HG02938 (cell line): ENCODE results near the gene NFS1.

ENCODE experiments used
- ATAC-seq: cut with Tn5 transposase; IDR thresholded peaks from one replicate; pipeline ENCODE4 v1.9.1; 2021; ENCODE audit warnings: mild to moderate bottlenecking, moderate library complexity; ENCODE audit not compliant: unreplicated experiment

Gene NFS1

DNA sequence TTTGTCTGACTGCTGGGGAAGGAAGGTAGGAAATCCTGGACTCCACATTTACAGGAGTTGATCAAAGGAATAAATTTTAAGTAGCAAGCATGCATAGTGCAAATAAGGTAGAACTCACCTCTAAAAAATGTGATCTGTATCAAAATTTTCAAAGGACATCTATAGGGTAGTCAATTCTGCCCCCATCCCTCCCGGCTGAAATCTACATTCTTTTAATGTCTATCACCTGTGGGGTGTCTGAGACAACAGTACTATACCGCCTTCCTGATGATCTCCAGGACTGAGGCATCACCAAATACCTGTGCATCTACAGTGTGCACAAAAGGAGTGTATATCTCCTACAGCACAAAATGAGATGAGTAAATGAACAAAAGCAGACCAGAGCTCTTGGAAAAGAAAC is 54.3 kb downstream of the NFS1 start:
- ATAC-seq: no peak

DNA sequence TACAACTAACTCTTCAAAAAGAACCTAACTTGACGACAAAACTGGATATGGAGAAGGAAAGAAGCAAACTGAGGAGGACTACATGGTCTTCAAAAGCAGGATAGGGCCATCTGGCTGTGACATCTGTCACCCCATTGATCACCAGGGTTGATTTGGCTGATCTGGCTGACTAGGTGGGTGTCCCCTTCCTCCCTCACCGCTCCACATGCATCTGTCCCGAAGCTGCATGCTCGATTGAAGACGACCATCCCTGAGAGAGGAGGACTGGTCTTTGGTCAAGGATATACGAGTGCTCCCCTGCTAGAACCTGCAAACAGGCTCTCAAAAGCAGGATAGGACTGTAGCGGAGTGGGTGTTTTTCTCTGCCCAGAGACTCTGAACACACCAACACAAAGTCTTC is 56.1 kb downstream of the NFS1 start:
- ATAC-seq: no peak

DNA sequence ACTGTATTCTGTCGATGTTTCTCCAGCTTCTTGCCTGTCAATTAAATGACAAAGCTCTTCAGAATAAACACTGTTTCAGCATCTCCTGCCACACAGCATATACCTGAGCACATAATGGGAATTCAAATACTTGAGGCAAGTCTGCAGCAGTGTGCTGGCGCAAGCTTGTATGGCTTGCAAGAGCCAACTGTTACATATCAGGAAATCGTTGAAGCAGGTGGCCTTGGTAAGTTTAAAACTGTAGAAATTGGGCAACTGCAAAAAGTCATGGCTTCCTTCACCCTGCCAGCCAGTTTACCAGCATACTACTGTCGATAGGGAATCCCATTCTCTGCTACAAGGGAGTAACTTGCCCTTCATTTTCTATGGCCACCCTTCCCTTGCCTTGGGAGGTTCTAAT is 57.4 kb downstream of the NFS1 start:
- ATAC-seq: no peak

DNA sequence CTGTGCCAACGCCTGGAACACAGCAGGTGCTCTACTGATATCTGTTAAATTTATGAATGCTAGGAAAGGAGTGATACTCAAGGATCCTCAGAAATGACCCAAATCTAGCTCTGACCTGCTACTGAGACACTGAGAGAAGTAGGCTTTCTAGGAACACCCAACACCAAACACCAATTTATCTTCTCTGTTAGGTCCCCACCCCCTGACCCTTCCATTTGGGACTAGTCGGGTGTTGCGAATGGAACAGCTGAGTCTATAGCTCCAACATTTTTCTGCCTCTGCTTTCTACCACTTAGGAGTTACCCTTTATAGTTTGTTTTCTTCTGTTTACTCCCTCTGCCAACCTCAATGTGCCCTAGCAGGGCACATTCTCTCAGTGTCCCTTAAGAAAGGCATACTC is 58.4 kb downstream of the NFS1 start:
- ATAC-seq: no peak

DNA sequence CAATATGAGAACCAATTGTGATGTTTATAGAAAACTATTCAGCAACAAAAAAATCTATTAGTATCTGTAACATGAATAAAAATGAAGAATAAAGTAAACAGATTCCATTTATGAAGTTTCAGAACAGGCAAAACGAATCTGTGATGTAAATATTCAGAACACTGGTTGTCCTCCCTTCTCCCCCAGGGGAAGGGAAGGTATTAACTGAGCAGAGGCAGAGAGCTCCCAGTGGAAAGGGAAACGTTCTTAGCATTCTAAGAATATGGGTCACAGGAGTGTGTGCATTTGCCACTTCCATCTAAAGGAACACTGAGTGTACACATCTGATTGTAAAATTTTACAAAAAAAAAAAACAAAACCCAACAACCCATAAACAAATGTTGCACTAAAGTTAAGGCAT is 60.4 kb downstream of the NFS1 start:
- no peak for ATAC-seq

DNA sequence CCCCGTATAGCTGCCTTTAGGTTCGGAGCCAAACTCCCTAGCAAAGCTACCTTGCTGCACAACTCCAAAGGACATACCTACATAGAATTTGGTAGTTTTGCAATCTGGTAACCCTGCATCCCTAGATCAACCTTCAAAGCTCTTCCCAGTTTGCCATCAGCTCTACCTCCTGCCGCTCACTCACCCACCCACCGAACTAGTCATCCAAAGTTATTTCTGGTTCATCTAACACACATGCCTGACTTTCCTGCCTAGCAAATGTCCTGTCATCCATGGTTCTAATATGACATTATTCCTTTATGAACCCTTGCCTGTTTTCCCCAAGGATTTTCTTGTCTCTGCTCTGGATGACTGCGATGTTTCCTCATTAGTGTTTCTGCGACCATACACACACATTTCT is 61.9 kb downstream of the NFS1 start:
- no peak for ATAC-seq

DNA sequence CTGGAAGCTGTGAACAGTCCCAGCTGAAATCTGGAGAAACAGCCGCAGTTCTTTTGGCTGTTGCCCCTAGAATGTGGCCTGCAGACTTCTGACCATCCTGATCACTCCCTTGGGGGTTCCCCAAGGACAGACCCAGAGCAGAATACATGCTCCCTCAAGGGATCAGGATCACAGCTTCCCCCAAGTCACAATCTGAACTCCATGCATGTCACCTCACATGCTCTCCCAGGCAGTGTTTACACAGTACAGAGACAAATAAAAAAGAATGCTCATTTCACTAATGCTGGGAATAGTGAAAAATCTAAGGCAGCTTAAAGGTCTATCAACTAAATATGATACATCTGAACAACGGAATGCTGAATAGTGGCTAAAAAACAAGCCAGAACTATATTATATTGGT is 63.1 kb downstream of the NFS1 start:
- ATAC-seq: no peak

DNA sequence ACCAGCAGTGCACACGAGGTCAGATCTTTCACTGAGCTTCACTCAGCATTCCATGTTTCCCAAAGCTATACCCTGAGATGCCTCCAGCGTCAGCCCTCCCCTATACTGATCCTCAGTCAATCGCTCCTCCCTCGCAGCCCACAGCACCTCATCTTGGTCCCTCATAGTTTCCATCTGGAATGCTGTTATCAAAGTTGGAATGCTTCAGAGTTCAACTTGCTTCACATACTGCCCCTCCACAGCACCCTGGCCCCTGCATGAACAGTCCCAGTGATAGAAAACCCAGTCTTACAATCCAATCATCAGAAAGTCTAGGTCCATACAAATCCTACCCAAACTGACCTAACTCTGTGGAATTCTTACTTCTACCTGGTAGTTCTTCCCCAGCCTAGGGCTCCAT is 63.5 kb downstream of the NFS1 start:
- ATAC-seq: no peak

DNA sequence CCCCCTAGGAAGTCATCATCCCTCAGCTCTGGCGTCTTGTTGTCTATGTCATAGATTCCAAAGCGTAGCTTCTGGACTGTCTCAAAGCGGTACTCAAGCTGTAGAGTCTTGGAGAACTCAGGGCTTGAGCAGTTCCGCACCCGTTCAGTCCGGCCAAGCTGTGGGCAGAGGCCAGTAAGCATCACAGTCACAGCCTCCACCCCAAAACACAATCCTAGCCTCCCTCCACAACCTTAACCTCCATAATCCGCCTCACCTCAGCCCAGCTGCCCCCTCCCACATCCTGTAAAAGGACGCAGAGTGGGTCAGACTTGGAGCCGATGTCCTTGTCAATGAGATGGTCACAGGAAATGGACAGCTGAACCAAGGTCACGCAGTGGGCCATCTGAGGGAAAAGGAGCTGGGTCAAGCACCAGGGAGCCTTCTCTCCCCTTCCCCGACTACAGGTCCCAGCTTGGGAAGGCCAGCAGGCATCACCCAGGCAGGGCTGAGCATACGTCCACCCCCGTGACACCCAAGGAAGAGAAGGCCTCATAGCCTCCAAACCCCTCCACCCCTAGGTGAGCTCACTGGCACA is 66.5 kb downstream of the NFS1 start:
- ATAC-seq: no peak

DNA sequence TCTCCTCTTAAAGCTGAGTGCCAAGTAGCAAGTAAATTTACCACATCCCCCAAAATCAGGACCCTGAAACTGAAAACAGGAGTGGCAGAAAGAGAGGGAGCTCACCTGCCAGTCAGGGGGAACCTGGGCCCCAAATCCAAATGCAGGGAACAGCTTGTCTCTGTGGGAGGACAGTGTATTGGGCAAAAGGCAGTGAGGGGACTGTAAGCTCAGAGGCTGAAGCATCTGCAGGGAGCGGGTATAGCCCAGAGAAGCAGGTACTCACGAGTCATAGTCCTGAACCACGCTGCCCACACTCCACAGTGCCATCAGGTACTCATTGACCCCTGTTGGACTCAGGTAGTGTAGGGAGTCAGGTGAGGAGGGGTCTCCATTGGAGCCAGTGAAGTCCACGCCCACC is 68.5 kb downstream of the NFS1 start:
- no peak for ATAC-seq

DNA sequence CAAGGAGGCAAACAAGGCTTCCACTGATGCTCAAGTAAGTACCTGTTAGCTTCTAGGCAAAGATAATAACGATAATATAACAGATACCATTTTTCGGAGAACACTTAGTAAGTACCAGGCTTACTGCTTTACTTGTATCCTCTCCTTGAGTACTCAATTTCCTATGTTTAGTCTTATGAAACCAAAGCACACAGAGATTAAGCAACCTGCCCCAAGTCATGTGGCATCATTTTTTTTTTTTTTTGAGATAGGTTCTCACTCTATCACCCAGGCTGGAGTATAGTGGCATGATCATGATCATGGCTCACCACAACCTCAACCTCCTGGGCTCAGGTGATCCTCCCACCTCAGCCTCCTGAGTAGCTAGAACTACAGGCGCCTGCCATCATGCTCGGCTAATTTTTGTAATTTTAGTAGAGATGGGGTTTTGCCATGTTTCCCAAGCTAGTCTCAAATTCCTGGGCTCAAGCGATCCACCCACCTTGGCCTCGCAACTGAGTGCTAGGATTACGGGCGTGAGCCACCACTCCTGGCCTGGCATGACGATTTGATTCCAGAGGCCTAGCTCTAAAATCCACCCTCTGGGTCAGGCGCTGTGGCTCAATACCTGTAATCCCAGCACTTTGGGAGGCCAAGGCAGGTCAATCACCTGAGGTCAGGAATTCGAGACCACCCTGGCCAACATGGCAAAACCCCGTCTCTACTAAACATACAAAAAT is 69.6 kb downstream of the NFS1 start:
- no peak for ATAC-seq

DNA sequence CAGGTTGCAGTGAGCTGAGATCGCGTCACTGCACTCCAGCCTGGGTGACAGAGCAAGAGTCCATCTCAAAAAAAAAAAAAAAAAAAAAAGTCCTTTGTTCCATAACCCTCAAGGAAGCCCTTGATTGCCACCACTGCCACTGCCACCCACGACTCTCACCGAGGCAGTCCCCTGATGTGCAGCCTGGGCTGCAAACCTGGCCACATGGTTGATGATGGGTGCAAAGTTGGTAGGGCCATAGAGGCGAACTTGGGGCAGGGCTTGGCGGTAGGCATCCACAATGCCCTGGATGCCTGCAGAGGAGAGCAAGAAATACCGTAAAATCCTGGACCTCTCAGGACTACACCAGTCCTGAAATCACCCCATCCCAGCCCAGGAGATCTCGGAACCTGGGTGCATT is 72.0 kb downstream of the NFS1 start:
- ATAC-seq: no peak

DNA sequence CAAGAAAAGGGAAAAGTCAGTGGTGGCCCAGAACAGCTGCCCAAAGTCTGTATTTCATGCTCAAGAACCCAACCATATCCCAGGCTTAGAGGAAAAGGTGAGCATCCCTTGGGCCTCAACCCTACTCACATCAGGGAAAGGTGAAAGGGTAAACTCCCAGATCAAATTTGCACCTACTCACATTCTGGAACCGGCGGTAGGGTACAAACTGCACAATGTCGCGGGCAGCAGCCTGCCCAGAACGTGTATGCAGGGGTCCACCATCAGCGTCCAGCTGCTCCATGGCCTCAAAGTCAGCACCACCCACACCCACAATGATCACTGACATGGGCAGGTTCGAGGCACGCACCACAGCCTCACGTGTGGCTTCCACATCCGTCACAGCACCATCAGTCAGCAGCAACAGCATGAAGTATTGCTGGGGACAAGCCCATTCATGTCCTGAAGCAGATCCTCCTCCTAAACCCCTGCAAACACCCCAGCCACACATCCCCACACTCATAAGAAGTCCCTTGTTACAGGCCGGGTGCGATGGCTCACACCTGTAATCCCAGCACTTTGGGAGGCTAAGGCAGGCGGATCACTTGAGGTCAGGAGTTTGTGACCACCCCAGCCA is 72.7 kb downstream of the NFS1 start:
- no peak for ATAC-seq

DNA sequence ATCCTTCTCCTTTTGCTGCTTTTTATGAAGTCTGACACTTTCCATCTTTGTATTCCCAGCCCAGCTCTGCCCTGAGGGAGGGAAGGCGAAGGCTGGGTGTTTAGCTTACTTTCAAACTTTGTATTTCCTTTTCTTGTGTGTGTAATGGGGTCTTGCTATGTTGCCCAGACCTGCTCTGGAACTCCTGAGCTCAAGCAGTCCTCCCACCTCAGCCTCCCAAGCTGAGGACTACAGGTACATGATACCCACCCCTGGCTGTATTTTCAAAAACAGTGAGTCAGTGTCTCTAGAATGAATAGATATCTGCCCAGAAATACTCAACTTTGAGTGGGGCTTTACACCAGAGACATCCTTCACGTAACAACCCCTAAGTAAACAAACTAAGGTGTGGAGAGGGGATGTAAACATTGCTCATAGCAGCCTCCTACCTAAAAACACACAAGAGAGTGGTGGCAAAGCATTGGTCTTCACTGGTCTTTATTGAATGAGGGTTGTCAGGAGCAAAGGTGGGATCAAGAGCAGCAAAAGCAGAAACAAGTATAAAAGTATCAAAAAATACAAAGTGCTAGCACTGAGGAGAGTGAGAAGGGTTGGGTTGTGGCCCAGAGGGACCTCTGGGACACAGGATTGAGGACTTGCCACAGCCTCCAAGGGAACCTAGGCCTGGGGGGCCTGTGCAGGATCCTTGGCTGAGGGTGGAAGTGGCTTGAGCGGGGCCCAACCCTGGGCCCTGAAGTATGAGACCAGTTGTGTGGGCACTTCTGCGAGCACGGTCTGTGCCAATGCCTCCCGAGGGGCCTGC is 73.4 kb downstream of the NFS1 start:
- no peak for ATAC-seq

DNA sequence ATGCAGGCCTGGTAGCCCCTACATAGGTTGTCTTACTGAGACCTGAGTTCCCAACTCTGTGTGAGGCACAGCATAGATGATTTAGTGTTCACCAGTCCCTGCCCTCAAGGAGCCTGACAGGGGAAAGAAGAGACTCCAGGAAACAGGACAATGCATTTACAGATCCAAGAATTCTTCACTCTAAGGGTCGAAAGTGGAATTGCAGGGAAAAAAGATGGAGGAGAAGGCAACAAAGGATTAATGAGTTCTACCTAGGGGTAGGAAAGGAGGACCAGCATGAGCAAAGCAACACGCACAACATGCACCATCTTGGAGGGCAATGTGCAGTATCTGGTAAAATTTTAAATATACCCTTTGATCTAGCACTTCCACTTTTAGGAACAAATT is 77.6 kb downstream of the NFS1 start:
- no peak for ATAC-seq

DNA sequence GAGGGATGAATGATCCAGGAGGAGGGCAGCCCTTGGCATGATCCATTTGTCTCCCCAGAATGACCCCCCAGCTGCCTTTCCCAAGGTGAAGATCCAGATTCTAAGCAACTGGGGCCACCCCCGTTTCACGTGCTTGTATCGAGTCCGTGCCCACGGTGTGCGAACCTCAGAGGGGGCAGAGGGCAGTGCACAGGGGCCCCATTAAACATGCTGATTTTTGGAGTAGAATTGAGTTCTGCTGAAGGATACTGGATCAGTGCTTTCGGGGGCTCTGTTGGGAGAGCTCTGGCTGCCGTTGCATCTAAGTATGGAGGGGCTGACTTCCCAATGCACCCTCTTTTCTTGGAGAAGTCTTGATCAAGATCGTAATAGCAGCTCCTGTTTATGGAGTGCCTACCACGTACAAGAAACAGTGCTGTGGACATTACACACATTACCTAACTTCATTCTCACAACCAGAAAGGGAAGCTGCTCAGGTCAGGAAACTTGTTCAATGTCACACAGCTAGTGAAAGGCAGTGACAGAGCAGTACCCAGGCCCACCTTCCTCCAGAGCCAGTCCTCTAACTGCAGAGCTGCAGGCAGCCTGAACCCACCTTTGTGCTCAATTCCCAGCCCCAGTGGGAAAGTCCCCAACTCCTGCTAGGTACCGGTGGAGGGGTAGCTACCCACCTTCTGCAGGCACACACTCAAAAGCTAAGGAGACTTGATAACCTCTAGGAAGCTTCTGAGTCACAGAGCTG is 78.2 kb downstream of the NFS1 start:
- ATAC-seq: no peak

DNA sequence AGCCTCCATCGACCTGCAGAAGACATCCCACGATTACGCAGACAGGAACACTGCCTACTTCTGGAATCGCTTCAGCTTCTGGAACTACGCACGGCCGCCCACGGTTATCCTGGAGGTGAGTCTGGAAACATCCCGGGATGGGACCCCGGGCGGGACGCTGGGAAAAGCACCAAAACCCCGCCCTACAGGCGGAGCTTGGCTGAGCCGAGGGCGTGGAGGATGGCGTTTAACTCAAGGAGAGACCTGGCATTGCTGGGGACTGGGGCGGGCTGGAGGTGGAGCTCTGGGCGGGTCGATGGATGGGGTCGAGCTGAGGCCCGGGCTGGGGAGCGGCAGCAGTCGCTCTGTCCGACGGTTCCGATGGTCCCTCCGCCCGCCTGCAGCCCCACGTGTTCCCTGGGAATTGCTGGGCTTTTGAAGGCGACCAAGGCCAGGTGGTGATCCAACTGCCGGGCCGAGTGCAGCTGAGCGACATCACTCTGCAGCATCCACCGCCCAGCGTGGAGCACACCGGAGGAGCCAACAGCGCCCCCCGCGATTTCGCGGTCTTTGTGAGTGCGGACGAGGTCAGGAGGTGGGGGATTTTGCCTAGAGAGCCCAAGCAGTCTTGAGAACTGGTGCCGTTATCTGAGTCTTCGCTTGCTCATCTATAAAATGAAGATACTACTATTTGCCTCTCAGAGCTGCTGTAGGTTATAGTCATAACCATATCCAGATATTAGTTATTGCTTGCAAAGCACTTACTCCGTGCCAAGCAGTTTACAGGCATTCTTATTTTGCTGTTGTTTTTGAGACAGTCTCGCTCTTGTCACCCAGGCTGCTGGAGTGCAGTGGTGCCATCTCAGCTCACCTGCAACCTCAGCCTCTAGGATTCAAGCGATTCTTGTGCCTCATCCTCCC is 79.7 kb downstream of the NFS1 start:
- peak; percentile 37 for ATAC-seq

DNA sequence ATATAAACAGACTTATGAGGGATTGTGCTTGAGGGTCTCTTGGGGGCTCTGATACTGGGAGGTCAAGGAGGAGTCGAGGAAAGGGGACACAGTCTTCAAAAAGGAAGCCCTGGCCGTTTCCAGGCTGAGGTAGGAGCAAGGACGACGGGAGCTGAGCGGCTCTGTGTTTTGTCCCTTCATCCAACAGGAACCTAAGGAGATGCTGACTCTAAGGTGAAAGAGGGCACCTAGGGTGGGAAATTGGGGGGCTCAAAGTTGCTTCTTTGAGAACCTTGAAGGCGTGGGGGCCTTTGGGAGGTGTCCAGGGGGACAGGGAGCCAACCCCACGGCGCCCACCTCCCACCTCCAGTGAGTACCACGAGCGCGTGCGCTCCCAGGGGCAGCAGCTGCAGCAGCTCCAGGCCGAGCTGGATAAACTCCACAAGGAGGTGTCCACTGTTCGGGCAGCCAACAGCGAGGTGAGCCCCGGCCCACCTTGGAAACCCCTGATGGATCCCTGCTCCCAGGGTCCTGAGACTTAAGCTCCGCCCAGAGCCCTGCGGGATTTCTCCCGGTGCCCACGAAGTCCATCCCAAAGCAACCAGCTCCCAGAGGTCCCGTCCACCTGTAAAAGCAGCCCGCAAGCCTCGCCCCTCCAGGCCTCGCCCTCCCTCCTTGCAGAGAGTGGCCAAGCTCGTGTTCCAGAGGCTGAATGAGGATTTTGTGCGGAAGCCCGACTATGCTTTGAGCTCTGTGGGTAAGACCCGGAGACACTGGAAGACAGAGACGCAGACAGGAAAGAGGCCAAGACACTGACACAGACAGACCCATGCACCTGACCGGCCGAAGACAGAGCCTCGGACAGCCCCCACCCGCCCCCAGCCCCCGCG is 80.7 kb downstream of the NFS1 start:
- no peak for ATAC-seq
